NOMO-1 treated with dmso at 0.1 percent for 144 hours (cell line): Measurements from ENCODE around the gene GRAMD1B.

Experiments used
- DNase-seq: peaks from one replicate; lab custom pipeline; 2025; ENCODE audit not compliant: unreplicated experiment; lab: John Stamatoyannopoulos, UW

The GRAMD1B gene

DNA sequence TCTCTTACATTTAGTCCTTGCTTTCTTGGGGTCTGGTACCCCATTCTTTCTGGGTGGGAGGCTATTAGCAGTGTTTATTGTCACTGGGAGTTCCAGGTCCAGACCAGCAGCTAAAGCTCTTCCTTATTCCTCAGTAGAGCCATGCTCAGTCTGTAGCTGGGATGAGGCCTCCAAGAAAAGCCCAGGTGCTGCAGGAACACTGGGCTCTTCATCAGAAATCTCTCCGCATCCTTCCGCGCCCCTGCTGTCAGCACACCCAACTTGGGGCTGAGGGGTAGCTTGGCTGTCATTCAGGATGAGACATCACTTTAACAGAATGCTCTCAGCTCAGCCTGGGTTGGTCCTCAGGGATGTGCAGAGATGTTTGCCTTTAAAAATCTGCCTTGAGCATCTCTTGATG is 97.5 kb downstream of the GRAMD1B start:
- no peak for DNase-seq

DNA sequence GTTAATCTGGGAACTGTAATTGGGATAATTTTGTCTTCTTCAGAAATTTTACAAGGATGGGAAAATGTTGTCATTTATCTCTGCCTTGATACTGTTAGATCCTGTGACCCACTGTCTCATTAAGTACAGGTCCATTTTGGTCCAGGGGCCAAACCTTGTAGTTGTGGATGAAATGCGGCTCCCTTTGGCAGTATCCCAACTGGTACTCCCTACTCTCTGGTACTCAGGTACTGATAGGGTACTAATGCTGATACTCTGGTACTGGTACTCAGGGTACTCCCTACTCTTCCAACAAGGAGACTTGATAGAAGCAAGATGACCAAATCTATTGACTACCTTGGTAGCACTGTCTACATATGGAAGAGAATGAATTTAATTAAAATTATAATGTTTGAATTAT is 97.9 kb downstream of the GRAMD1B start:
- no peak for DNase-seq

DNA sequence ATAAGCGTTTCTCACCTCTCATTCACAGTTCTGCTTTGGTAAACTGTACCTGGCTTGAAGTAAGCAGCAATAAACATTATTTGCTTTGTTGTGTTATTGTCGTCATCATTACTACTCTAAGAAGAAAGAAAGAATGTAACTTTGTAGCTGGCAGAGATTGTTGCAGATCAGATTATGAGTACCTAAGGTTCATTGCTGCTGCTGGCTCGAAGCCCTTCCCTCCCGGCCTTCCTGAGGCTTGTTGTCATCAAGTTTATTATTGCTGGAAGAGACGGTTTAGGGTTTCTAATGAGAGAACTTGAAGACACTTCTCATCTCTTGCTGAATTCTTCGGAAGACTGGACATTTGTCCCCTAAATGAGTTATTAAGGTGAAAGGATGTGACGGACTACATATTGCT is 101.3 kb downstream of the GRAMD1B start:
- no peak for DNase-seq

DNA sequence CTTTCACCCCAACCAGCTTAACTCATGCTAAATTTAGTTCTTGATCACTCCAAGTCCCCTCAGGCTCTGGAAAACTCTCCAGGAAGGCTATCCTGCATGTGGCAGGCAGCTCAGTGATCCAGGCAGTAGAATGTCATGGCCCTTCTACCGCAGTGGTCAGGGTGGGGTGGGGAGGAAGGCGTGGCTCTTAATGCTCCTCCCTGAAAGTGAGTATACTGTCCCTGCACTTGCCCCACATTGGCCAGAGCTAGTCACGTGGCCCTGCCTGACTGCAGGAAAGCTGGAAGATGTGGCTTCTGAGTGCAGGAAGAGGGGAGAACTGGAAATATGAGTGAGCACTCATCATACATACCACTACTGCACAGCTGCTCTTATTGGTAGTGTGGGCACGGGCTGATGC is 102.1 kb downstream of the GRAMD1B start:
- DNase-seq = no peak

DNA sequence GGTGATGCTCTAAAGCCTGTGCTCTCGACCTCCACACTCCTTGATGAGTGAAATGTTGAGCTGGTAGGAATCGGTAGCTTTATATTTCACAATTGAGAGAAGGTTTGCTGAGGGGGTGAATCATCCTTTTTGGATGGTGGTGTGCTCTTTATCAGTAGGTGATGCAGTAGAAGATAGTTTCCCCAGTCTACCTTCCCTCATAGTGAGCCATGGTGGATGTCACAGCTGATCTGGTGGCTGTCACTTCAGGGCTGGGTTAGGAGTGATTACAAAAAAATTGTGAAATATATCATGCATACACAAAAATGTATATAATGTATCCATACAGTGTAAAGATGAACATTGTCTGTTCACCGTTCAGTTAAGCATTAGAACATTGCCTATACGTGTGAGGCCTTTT is 105.3 kb downstream of the GRAMD1B start:
- DNase-seq = no peak

DNA sequence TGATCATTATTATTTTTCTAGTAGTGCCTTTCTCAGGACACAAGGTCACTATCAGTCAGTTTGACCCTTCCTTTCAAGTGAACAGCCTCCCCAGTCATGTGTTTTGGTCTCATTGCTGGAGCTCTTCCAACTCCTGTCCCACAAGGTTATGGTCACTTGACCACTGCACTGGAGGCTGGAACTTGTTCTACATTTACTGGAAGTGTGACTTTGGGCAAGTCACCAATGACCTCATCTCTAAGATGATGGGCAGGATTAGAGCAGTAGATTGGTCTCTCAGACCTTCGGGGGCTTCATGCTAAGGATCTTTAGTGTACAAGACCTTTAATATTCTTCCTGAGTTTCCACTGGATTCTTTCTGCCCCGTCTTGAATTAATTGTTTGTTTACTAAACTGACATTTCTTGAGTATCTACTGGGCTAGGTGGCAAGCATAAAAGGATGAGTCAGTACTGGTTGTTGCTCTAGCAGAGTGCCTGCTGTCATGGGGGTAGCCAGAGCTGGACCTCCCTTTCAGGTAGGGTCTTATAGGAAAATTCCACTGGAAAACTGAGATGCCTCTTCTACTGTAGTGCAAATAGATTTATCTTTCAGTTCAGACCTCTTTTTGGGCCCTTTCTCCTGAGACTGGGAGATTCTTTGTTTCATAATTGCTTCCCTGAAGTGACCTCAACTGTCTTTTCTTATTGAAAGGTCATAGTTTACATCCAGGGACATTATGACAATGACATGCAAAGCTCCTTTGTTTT is 106.8 kb downstream of the GRAMD1B start:
- no peak for DNase-seq

DNA sequence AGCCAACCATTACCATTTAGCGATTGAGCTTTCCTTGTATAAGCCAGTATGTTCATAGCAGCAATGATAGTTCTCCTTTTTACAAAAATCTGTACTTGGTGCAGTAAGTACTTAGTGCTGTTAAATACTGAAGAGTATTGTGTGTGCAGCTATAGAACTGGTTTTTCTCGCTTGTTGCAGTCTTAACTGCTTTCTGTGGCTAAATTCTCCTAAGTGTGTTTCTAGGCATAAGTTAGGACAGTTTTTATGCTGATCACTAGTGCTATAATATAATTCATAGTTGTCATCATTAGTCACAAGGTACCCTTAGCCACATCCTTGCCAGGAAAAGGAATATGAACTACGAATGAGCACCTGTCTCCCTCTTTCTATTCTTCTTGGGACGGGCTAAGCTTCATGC is 107.7 kb downstream of the GRAMD1B start:
- no peak for DNase-seq

DNA sequence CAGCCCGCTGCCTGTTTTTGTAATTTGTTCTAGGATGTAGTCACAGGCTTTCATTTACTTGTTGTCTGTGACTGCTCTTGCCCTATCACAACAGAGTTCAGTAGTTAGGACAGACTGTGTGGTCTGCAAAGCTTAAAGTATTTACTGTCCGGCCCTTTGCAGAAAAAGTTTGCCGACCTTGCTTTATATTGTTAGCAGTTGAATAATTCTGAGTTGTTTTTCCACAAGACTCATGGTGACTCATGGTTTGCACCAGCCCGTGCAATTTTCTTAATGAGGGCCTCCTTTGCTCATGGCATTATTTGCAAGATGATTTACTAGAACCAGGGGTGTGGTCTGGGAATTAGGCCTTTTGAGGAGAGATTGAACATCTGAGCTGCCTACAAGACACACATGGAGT is 113.7 kb downstream of the GRAMD1B start:
- peak; percentile 73 for DNase-seq

DNA sequence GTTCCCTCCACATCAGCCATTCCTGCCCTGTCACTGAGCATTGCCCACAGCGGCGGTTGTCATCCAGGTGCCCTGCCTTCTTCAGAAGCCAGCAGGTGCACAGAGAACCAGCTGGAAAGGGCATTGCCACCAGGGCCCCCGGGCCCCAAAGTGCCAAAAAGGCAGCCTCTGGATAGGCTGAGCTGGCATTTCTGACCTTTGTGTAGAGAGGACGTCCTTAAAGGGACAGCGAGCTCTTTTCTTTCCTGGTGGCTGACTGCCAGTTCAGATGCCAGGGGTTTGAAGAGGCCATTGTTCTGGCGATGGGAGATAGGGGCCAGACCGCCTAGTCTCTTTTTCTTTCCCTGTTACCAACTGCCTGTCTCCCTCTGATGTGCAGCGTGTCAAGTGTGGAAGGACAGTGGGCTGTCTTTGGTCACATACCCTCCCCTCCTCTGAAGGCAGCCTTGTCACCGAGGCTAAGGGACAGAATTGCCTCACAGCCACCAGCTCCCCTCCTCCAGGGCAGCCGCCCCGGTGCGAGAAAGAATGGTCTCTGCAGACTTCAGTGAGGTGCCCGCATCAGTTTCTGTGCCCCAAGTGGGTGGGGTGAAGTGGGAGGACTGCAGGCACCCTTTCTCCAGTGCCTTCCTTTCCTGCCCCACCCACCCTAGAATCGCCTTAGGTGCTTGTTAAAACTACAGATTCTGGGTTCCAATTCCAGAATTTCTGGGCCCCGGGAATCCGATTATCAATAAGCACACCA is 114.7 kb downstream of the GRAMD1B start:
- DNase-seq = no peak

DNA sequence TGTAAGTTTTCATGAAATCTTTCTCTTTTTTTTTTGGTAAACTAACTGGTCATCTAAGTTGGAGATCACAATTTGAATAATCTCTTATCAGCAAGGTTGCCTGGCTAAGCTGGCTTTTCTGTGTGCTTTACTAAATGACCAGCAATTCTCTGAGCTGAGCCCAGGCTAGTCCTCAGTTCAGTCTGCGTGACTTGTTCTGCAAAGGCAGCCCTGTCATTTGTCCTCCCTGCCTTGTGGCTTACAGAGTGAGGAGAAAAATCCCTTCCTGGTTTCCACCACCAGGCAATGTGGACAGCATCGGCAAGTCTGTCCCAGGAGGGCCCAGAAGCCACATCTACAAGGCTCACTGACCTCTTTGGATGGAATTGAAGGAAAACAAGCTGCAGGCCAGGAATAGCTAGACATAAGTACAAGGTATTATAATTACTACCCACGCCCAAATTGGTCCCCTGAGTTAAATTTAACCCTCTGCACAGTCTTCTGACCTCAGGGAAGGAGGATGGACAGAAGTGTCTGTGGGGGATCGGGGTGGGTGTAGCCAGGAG is 115.7 kb downstream of the GRAMD1B start:
- no peak for DNase-seq

DNA sequence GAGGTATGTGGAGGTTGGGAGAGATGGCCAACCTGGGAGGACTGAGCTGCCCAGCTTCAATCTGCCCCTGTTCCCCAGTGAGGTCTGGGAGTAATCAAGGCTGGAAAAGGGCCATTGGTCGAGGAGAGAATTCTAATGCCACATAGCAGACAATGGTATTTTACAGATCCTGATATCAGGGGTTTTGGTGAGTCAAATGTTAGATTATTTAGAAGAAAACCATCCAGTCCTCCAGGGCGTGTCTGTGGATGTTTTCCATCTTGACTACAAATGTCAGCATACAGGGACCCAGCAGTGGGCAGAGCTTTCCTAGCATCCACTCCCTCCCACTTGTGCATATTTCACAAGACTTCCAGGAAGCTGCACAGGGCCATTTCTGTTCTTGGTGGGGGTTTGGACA is 116.4 kb downstream of the GRAMD1B start:
- no peak for DNase-seq

DNA sequence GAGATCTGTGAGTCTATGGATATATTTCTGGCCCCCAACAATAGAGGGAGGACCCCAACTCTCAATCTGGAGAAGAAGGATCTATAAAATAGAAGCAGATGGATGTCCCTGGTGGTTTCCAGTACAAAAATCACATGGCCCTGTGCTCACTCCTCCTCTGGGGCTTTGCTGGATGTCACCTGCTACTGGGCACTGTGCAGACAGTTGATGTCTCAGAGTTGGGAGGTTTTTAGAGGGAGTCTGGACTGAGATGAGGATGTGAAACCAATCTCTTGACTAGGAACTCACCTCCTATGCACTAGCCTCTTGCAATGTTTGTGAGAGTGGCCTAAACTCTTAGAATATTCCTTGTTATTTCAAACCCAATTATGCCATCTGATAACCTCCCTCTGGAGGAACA is 117.1 kb downstream of the GRAMD1B start:
- DNase-seq = peak; percentile 63

DNA sequence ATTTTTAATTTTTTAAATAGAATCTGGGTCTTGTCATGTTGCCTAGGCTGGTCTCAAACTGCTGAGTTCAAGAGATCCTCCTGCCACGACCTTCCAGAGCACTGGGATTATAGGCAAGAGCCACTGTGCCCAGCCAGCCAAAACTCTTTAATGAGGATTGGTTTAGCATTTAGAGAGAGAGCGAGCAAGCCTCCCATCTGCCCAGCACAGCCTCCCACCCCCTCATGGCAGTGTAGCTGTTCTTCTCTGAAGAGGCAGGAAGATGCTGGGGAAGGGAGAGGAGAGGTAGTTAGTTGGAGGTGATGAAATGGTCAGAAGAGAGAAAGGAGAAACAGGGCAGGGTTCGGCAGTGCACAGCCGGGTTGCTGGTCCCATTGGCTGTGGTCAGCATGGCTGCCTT is 118.7 kb downstream of the GRAMD1B start:
- no peak for DNase-seq

DNA sequence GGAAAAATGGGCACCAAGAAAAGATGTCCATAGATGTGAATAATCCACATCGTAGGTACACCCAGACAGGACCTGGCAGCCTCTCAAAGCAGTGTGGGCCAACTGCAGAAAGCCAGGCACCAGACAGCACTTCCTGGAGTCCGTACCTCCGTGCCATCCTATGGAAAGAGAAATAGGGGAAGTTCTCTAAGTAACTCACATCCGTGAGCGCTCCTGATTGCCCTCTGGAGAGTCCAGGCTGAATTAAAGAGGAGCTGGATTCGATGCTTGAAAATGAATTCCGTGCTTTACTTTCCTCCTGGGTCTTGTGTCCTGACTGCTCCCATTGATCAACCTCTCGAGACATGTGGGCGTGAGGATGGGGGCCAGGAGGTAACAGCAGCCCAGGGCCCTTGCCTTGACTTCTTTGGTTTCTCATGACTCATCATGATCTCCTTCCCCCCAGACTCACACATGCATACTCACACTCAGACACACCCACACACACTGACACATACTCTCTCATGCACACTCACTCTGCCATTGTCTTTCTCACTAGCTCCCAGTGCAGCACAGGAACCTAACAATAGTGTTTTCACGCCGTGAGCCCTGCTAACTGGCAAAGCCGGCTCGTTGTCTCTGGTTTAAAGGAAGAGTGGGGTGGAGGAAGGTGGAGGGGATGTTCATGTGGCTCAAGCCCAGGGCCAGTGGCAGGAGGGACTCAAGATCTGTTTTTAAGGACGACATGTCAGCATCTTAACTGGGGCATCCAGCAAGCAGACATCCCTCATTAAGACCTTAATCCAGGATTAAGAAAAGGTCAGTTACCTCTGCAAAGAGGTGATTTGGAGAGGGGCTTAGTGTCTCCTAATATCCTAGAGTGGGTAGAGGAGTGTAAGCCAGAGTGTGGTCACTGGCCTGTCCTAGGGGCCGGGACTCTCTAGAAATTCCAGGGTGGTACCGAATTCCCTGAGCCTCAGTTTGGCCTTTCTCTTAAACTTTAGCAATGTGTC is 120.2 kb downstream of the GRAMD1B start:
- no peak for DNase-seq

DNA sequence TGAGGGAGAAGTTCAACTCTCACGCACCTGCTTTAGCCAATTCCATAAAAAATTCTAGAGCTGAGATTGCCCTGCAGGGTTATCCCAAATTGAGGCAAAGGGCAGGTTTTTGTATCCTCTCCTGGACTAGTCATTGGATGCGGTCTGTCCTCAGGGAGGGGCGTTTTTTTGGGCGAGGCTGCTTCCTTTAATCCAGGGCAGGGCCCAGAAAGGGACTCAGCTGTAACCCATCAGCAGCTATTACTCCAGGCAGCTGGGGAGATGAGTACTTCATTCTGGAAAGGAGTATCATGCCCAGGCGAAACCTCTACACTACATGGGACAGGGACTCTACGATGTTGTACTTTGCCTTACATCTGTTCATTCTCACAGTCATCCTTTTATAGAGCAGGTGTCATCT is 121.0 kb downstream of the GRAMD1B start:
- DNase-seq = no peak

DNA sequence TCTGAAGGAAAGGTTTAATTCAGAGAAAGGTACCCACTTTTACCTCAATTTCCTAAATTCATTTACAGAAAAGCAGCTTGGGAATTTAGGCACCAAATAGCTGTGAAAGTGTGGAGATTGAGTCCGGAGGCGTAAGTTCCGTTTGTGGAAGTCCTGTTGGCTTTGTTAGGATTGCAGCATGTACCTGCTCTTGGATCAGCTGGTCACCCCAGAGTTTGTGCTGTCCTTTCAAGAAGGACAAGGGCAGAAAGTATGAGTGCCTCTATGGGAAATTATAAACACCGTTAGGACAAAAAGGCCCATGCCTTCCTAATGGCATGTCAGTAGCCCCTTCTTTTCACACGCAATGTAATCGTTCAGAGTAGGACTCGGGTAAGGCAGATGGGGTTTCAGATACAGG is 126.6 kb downstream of the GRAMD1B start:
- no peak for DNase-seq

DNA sequence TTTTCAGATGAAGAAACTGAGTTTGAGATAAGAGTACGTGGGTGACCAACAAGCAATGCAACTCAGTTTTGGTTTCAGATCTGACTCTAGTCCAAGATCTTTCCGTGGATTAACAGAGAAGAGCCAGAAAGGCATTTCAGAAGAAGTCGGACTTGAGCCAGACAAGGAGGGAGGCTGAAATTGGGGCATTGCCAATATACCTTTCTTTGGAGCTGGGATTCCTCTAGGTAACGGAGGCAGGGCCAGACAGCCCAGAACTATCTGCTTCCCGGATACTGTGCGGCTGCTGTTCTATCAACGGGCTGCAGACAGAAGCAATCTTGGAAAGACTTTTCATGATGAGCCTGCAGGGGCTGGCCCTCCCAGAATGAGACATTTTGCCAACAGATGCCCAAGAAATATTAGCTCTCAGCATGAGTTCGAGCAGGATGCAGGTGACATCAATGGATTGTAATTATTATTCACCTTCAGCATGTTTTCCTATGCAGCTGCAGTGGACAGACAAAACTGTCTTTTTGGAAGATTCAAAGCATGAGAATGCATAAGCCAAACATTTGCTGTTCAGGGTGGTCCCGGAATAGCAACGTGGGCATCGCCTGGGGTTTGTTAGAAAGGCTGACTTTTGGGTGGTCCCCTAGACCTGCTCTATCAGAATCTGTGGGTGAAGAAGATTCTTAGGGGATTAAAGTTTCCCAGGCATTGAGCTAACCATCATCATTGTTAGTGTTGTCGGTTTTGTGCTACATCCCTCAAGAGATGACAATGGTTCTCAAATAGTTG is 128.7 kb downstream of the GRAMD1B start:
- no peak for DNase-seq

DNA sequence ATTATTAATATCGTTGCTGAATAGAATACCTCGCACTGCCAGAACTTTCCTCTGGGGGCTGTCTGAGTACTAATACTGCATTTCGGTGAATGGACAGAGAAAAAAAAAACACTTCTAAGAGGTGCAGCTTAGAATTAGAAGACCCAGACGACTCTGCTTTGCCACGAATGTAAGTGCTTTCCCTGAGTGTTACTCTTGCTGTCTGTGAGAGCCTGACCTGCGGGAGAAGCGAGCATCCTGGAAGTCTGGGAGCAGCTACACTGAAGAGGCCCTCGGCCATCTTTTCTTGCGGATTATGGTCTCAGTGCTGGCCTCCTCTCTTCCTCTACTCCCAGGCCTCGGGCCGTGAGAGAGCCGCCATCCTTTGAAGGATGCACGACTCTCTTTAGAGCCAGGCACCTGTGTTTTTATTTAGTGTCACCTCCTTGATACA is 129.5 kb downstream of the GRAMD1B start:
- no peak for DNase-seq

DNA sequence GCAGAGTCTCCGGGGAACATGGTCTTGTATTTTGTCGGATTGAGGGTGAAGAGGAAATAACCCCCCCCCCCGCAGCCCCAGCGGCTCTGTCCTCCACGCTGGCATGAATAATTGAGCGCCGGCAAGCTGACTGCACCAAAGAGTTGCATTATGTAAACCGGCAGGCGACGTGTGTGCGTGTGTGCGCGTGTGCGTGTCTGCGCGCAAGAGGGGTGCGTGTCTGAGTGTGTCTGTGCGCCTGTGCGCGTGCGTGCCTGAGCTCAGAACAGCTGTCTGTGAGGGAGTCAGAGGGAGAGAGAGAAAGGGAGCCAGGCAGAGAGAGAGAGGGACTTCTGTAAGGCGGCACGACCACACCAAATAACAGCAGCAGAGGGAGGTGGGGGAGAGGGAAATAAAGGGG is 129.9 kb downstream of the GRAMD1B start:
- DNase-seq = no peak

DNA sequence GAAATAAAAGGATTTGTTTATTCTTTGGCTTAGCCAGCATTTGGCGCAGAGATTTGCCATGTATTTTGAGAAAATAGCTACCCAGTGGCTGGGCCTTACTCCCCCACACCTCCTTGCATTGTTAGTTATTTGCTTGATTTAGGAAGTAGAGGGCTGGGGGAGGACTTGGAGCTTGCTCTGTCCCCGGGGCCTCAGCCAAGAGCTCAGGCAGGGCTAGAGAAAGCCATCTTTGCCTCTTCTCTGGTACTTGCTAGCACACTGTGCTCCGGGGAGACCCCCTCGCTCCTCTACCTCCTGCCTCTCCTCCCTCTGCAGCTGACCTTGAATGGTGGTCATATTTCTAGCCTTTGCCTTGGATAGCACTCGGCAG is 131.3 kb downstream of the GRAMD1B start:
- DNase-seq = no peak

DNA sequence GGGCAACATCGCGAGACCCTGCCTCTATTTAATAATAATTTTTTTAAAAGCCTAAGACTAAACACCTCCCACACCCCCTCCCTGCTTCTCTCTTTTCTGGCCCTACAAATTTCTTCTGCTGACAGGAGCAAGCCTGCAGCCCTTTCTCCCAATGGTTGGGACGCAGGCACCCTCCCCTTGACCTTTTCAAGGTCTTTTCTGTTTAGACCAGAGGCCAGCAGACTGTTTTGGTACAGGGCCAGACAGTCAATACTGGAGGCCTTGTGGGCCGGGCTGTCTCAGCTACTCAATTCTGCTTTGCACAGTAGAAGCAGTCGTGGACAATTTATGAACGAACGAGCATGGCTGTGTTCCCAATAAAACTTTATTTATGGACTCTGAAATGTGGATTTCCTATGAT is 132.1 kb downstream of the GRAMD1B start:
- no peak for DNase-seq
